OCI-M1 (cell line): ENCODE measurements around the gene ARHGEF4.

ENCODE experiments used
- DNase-seq: peaks from one replicate; lab custom pipeline; 2025; lab: John Stamatoyannopoulos, UW

ARHGEF4 gene

GRCh38 chr2:130819608-130820278 lies 17.0 kb upstream of the ARHGEF4 start:
- DNase-seq = no peak

- DNase-seq = no peak
Observed at GRCh38 chr2:130820279-130820861, 16.3 kb upstream of the ARHGEF4 start.

GRCh38 chr2:130821867-130822266 lies 14.8 kb upstream of the ARHGEF4 start:
- no peak for DNase-seq

- no peak for DNase-seq
Observed at GRCh38 chr2:130822766-130823165, 13.9 kb upstream of the ARHGEF4 start.

GRCh38 chr2:130823171-130823885 lies 13.4 kb upstream of the ARHGEF4 start:
- no peak for DNase-seq

GRCh38 chr2:130823886-130824491 lies 12.7 kb upstream of the ARHGEF4 start:
- no peak for DNase-seq

- peak; percentile 14 for DNase-seq
Observed at GRCh38 chr2:130824492-130825061, 12.1 kb upstream of the ARHGEF4 start.

GRCh38 chr2:130825231-130825965 lies 11.3 kb upstream of the ARHGEF4 start:
- no peak for DNase-seq

- no peak for DNase-seq
Observed at GRCh38 chr2:130825966-130826253, 10.8 kb upstream of the ARHGEF4 start.

GRCh38 chr2:130826419-130826818 lies 10.3 kb upstream of the ARHGEF4 start:
- DNase-seq = no peak

- no peak for DNase-seq
Observed at GRCh38 chr2:130826821-130827501, 9.8 kb upstream of the ARHGEF4 start.

GRCh38 chr2:130827502-130828251 lies 9.0 kb upstream of the ARHGEF4 start:
- no peak for DNase-seq

- DNase-seq = no peak
Observed at GRCh38 chr2:130828461-130828860, 8.3 kb upstream of the ARHGEF4 start.

GRCh38 chr2:130829015-130829414 lies 7.7 kb upstream of the ARHGEF4 start:
- no peak for DNase-seq

GRCh38 chr2:130830538-130830937 lies 6.2 kb upstream of the ARHGEF4 start:
- DNase-seq = no peak

GRCh38 chr2:130831356-130831755 lies 5.4 kb upstream of the ARHGEF4 start:
- no peak for DNase-seq

- DNase-seq = no peak
Observed at GRCh38 chr2:130832296-130832940, 4.3 kb upstream of the ARHGEF4 start.

- DNase-seq = no peak
Observed at GRCh38 chr2:130834091-130834930, 2.4 kb upstream of the ARHGEF4 start.
